H9 (cell line): ENCODE measurements around the gene ENTPD1. TPM values are rescaled to one million over a fixed set of nuclear protein-coding genes. Genes with fewer than 3 reads are reported as not detected.
"Not testable (repeated sequence)": the region's sequence is repeated elsewhere in the genome, so short reads cannot be mapped to it uniquely, and the experiment has no call there.

Experiments
- DNase-seq: peaks from one replicate; pipeline ENCODE4 v3.0.0-alpha.2; 2017
- H2AFZ ChIP-seq: one replicate; pipeline ENCODE4 v1.6.1; 2013; ENCODE audit warnings: mild to moderate bottlenecking, low read length, control low read depth, moderate library complexity
- H2AK5ac ChIP-seq: 2 replicates; pipeline ENCODE4 v1.6.1; 2013; ENCODE audit warnings: low read length, control low read depth, mixed read lengths; ENCODE audit not compliant: insufficient read length
- H2BK120ac ChIP-seq: one replicate; pipeline ENCODE4 v1.6.1; 2013; ENCODE audit warnings: low read depth, mild to moderate bottlenecking, low read length, control low read depth, inconsistent platforms; ENCODE audit not compliant: poor library complexity, severe bottlenecking
- H2BK12ac ChIP-seq: 2 replicates; pipeline ENCODE4 v1.6.1; 2013; ENCODE audit warnings: low read length, control low read depth, mixed read lengths, low read depth; ENCODE audit not compliant: insufficient read length
- H2BK15ac ChIP-seq: 2 replicates; pipeline ENCODE4 v1.6.1; 2013; ENCODE audit warnings: low read depth, low read length, control low read depth
- H2BK20ac ChIP-seq: one replicate; pipeline ENCODE4 v1.6.1; 2013; ENCODE audit warnings: low read depth, mild to moderate bottlenecking, low read length, control low read depth, inconsistent platforms; ENCODE audit not compliant: poor library complexity, severe bottlenecking
- H2BK5ac ChIP-seq: 2 replicates; pipeline ENCODE4 v1.6.1; 2013; ENCODE audit warnings: low read length, control low read depth, mixed read lengths; ENCODE audit not compliant: insufficient read length
- H3K14ac ChIP-seq: 2 replicates; pipeline ENCODE4 v1.6.1; 2013; ENCODE audit warnings: low read length, control low read depth; ENCODE audit not compliant: insufficient read depth
- H3K18ac ChIP-seq: 2 replicates; pipeline ENCODE4 v1.6.1; 2013; ENCODE audit warnings: low read depth, mild to moderate bottlenecking, mixed read lengths, low read length, control low read depth; ENCODE audit not compliant: insufficient read length
- H3K23ac ChIP-seq: 2 replicates; pipeline ENCODE4 v1.6.1; 2013; ENCODE audit warnings: low read length, control low read depth, mixed read lengths, low read depth; ENCODE audit not compliant: insufficient read length
- H3K23me2 ChIP-seq: 2 replicates; pipeline ENCODE4 v1.6.1; 2013; ENCODE audit warnings: low read depth, mild to moderate bottlenecking, mixed read lengths, low read length, control low read depth; ENCODE audit not compliant: insufficient read length, poor library complexity, severe bottlenecking
- H3K27ac ChIP-seq: 2 replicates; pipeline ENCODE4 v1.5.1; 2013; ENCODE audit warnings: low read length, control low read depth, mixed read lengths, low read depth; ENCODE audit not compliant: insufficient read length
- H3K27me3 ChIP-seq: 2 replicates; pipeline ENCODE4 v1.6.1; 2013; ENCODE audit warnings: low read length, control low read depth, inconsistent platforms; ENCODE audit not compliant: insufficient read depth
- H3K4ac ChIP-seq: 2 replicates; pipeline ENCODE4 v1.6.1; 2013; ENCODE audit warnings: low read depth, mild to moderate bottlenecking, control low read depth, inconsistent platforms, low read length, moderate library complexity
- H3K4me1 ChIP-seq: 2 replicates; pipeline ENCODE4 v1.6.1; 2013; ENCODE audit warnings: low read length, control low read depth, inconsistent platforms; ENCODE audit not compliant: insufficient read depth
- H3K4me2 ChIP-seq: 2 replicates; pipeline ENCODE4 v1.6.1; 2013; ENCODE audit warnings: low read length, control low read depth, mixed read lengths; ENCODE audit not compliant: insufficient read length, insufficient read depth
- H3K56ac ChIP-seq: 2 replicates; pipeline ENCODE4 v1.6.1; 2013; ENCODE audit warnings: low read depth, mild to moderate bottlenecking, mixed read lengths, low read length, control low read depth; ENCODE audit not compliant: insufficient read length
- H3K79me1 ChIP-seq: 2 replicates; pipeline ENCODE4 v1.6.1; 2013; ENCODE audit warnings: low read depth, mild to moderate bottlenecking, moderate library complexity, low read length, control low read depth, inconsistent platforms; ENCODE audit not compliant: insufficient read depth, poor library complexity, severe bottlenecking
- H3K79me2 ChIP-seq: 2 replicates; pipeline ENCODE4 v1.6.1; 2013; ENCODE audit warnings: low read length, control low read depth, inconsistent platforms; ENCODE audit not compliant: insufficient read depth
- H3K9ac ChIP-seq: 2 replicates; pipeline ENCODE4 v1.6.1; 2013; ENCODE audit warnings: low read length, control low read depth, mixed read lengths; ENCODE audit not compliant: insufficient read length; ENCODE audit errors: extremely low read depth
- H3K9me3 ChIP-seq: one replicate; pipeline ENCODE4 v1.6.1; 2013; ENCODE audit warnings: low read depth, low read length, inconsistent platforms; ENCODE audit not compliant: control insufficient read depth
- H3T11ph ChIP-seq: one replicate; pipeline ENCODE4 v1.6.1; 2013; ENCODE audit warnings: mild to moderate bottlenecking, low read length, control low read depth, inconsistent platforms
- H4K20me1 ChIP-seq: one replicate; pipeline ENCODE4 v1.6.1; 2013; ENCODE audit not compliant: control insufficient read depth, insufficient read length, insufficient read depth
- H4K5ac ChIP-seq: 2 replicates; pipeline ENCODE4 v1.6.1; 2013; ENCODE audit warnings: low read depth, mild to moderate bottlenecking, mixed read lengths, low read length, control low read depth; ENCODE audit not compliant: insufficient read length
- H4K8ac ChIP-seq: replicated peaks from 2 replicates; pipeline ENCODE4 v1.6.1; 2013; ENCODE audit warnings: low read length, control low read depth, mixed read lengths, low read depth; ENCODE audit not compliant: insufficient read length
- H4K91ac ChIP-seq: 2 replicates; pipeline ENCODE4 v1.6.1; 2013; ENCODE audit warnings: low read depth, mild to moderate bottlenecking, moderate library complexity, mixed read lengths, low read length, control low read depth; ENCODE audit not compliant: insufficient read length
- H3K27ac Mint-ChIP-seq, 3 experiments: 2 replicates in 2 of 3; 3 replicates in 1 of 3; pipeline ENCODE4 v1.8.0; 2020 to 2021; ENCODE audit warnings: mixed read lengths in 3 of 3, mild to moderate bottlenecking in 1 of 3, moderate library complexity in 1 of 3
- H3K27me3 Mint-ChIP-seq: 2 replicates; pipeline ENCODE4 v1.8.0; 2021; ENCODE audit warnings: low read depth, mild to moderate bottlenecking, moderate library complexity, mixed read lengths
- H3K36me3 Mint-ChIP-seq, 3 experiments: 2 replicates in 2 of 3; 3 replicates in 1 of 3; pipeline ENCODE4 v1.8.0; 2020 to 2021; ENCODE audit warnings: low read depth in 3 of 3, mixed read lengths in 3 of 3; ENCODE audit not compliant: insufficient read depth in 1 of 3
- H3K4me1 Mint-ChIP-seq, 2 experiments: 2 replicates each; pipeline ENCODE4 v1.8.0; 2020; ENCODE audit warnings: mixed read lengths in 2 of 2
- H3K4me3 Mint-ChIP-seq, 2 experiments: 2 replicates in 1 of 2; 3 replicates in 1 of 2; pipeline ENCODE4 v1.8.0; 2020 to 2021; ENCODE audit warnings: mild to moderate bottlenecking in 2 of 2, mixed read lengths in 2 of 2, moderate library complexity in 1 of 2
- H3K9me3 Mint-ChIP-seq, 2 experiments: 2 replicates in 1 of 2; 3 replicates in 1 of 2; pipeline ENCODE4 v1.8.0; 2020; ENCODE audit warnings: mild to moderate bottlenecking in 2 of 2, mixed read lengths in 2 of 2, moderate library complexity in 1 of 2
- WGBS: extraction: QIAGEN DNeasy Blood & Tissue Kit; methylation state at CpG from one replicate; pipeline ENCODE4 v1.1.7; 2013; ENCODE audit warnings: missing lambda C conversion rate, low lambda C conversion rate, mixed read lengths; ENCODE audit not compliant: insufficient read length; ENCODE audit errors: extremely low coverage; 5-methylcytosine and 5-hydroxymethylcytosine counted together
- total RNA-seq: library from RNA; stranded (reverse); gene quantifications from 2 replicates; pipeline ENCODE4 v1.2.1, GENCODE V29; 2021
- TF ChIP-seq, protein P1 (sequence below): fragments of 200-600 bp; sonication (generic); conservative IDR thresholded peaks from 3 replicates; pipeline ENCODE4 v1.8.0; 2021; ENCODE audit warnings: antibody characterized with exemption, mild to moderate bottlenecking

Gene ENTPD1
- total RNA-seq, 1 experiment from 2014 or later: 1.9 TPM

DNA sequence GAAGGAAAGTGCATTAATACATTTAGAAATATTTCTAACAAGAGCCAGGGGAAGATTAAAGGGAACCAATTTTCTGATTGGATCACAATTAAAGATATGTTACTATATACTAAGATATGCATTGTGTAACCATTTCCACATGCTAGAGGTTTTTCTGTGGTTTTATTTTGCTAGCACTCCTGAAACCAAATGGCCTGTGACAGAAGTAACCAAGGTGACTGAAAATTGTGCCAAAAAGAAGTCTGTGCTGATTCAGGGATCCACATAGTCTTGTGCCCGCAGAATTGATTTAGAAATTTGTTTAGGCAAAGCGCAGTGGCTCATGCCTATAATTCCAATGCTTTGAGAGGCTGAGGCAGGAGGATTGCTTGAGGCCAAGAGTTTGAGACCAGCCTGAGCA, 153.6 kb downstream of the ENTPD1 start:
- no peak overlapping the region for H2BK15ac ChIP-seq
- H3K4me2 ChIP-seq: no peak overlapping the region
- no peaks in the 10 kb centered on the region for H4K20me1 ChIP-seq
- no peak overlapping the region for H4K91ac ChIP-seq
- no peak overlapping the region for H2BK5ac ChIP-seq
- no peak overlapping the region for H3K27ac Mint-ChIP-seq
- H4K5ac ChIP-seq: no peak overlapping the region
- H3K9ac ChIP-seq: no peak overlapping the region
- H3K9me3 Mint-ChIP-seq: no peaks in the 10 kb centered on the region
- H2BK120ac ChIP-seq: no peak overlapping the region
- H2AK5ac ChIP-seq: no peak overlapping the region
- H3K27me3 ChIP-seq: no peaks in the 10 kb centered on the region
- H3K4ac ChIP-seq: no peak overlapping the region
- H3K79me2 ChIP-seq: no peaks in the 10 kb centered on the region
- no peak overlapping the region for H2BK20ac ChIP-seq
- no peaks in the 10 kb centered on the region for H3K9me3 ChIP-seq
- no peak overlapping the region for H3T11ph ChIP-seq
- no CpG with 5 or more reads among the region's 2 CpGs for WGBS
- no peak overlapping the region for H2AFZ ChIP-seq
- H3K56ac ChIP-seq: no peak overlapping the region
- no peak overlapping the region for H3K14ac ChIP-seq
- TF ChIP-seq, protein P1, sequence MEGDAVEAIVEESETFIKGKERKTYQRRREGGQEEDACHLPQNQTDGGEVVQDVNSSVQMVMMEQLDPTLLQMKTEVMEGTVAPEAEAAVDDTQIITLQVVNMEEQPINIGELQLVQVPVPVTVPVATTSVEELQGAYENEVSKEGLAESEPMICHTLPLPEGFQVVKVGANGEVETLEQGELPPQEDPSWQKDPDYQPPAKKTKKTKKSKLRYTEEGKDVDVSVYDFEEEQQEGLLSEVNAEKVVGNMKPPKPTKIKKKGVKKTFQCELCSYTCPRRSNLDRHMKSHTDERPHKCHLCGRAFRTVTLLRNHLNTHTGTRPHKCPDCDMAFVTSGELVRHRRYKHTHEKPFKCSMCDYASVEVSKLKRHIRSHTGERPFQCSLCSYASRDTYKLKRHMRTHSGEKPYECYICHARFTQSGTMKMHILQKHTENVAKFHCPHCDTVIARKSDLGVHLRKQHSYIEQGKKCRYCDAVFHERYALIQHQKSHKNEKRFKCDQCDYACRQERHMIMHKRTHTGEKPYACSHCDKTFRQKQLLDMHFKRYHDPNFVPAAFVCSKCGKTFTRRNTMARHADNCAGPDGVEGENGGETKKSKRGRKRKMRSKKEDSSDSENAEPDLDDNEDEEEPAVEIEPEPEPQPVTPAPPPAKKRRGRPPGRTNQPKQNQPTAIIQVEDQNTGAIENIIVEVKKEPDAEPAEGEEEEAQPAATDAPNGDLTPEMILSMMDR: no peak
- DNase-seq: no peak
- H3K79me1 ChIP-seq: no peaks in the 10 kb centered on the region
- no peak overlapping the region for H3K18ac ChIP-seq
- no peak overlapping the region for H3K4me3 Mint-ChIP-seq
- H2BK12ac ChIP-seq: no peak overlapping the region
- peaks cover 7% of the 10 kb centered on the region for H3K23me2 ChIP-seq
- H3K4me1 ChIP-seq: no peaks in the 10 kb centered on the region
- H3K36me3 Mint-ChIP-seq: peaks cover 6 to 7% (median 6%) of the 10 kb centered on the region in 3 experiments; a peak in 6 of 7 replicates
- H3K27me3 Mint-ChIP-seq: peaks cover 6% of the 10 kb centered on the region; the same call in 1 of the 2 replicates
- H3K27ac ChIP-seq: no peak overlapping the region
- no peak overlapping the region for H4K8ac ChIP-seq
- H3K23ac ChIP-seq: no peak overlapping the region
- peaks cover 7 to 8% of the 10 kb centered on the region in 2 experiments for H3K4me1 Mint-ChIP-seq

GRCh38 chr10:95916039-95916438, 160.1 kb downstream of the ENTPD1 start:
- H3K23me2 ChIP-seq, H2BK5ac ChIP-seq, H4K20me1 ChIP-seq, H3K27ac Mint-ChIP-seq, H3K56ac ChIP-seq, H3K79me2 ChIP-seq, H3K79me1 ChIP-seq, H2BK12ac ChIP-seq, H3K9me3 ChIP-seq, H3K14ac ChIP-seq, H2BK120ac ChIP-seq, H3K4me3 Mint-ChIP-seq, H3K36me3 Mint-ChIP-seq, H3K4me2 ChIP-seq, H3K9me3 Mint-ChIP-seq, H2BK20ac ChIP-seq, H2BK15ac ChIP-seq, H4K91ac ChIP-seq, H3T11ph ChIP-seq, H3K23ac ChIP-seq, H3K27me3 ChIP-seq, H2AK5ac ChIP-seq, H3K9ac ChIP-seq, H4K8ac ChIP-seq, H3K27me3 Mint-ChIP-seq, H3K4me1 Mint-ChIP-seq, H4K5ac ChIP-seq, DNase-seq, H2AFZ ChIP-seq, H3K27ac ChIP-seq, H3K4me1 ChIP-seq, H3K18ac ChIP-seq, H3K4ac ChIP-seq: not testable (repeated sequence)
